SK-N-DZ (cell line): Measurements from ENCODE around the gene B9D1. TPM values are rescaled to one million over a fixed set of nuclear protein-coding genes. Genes with fewer than 3 reads are reported as not detected.
A peak's percentile ranks its signal among the peaks of the same experiment; 100 is the strongest.

Source experiments
- DNase-seq: peaks from one replicate; pipeline ENCODE4 v3.0.0-alpha.2; 2015; ENCODE audit warnings: low spot score
- polyA plus RNA-seq, 2 experiments: library from polyadenylated mRNA; depleted of rRNA; stranded (reverse); fragments of >200 nt; gene quantifications; 2 replicates each; pipeline ENCODE4 v1.2.3, GENCODE V29; 2014

Gene B9D1, protein sequence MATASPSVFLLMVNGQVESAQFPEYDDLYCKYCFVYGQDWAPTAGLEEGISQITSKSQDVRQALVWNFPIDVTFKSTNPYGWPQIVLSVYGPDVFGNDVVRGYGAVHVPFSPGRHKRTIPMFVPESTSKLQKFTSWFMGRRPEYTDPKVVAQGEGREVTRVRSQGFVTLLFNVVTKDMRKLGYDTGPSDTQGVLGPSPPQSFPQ
- polyA plus RNA-seq (2014; cell fraction: cytosol; rRNA removed) = 23.1 and 46.3 TPM in 2 replicates
- polyA plus RNA-seq (2014; cell fraction: nucleus; rRNA removed) = 50.2 and 66.7 TPM in 2 replicates

DNA sequence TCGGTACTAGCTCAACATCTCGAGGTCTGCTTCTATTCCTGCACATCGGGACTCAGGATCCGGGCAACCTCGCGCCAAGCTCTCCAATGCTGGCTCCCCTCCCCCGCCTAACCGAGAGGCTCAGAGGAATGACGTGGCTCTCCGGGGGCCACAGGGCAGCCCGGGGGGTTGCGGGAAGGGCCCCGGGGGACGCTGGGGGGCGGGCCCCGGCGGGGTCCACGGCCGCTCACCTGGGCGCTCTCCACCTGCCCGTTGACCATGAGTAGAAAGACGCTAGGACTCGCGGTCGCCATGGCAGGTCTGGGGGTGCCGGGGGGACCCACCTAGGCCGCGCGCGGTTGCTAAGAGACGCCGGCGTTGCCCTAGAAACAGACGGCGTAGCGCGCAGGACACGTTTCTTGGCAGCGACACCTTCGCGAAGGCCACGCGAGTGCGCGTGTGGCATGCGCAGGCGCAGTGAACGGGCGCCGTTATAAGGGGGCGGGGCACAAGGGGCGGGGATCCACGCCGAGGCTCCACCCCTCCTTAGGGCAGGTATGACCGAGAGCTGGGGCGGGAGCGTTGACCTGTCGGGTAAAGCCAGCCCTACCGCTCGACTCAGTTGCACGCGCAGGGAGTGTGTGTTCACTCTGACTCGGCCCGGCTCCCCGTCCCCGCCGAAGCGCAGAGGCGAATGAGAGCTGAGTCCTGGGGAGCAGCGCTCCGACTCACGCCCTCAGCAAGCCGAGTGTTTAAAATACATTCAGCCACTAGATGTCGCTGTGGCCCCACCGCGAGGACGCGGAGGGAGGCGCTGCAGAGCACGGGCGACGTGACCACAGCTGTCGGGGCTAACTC, at the start of gene B9D1:
Gene B9D1 (minus strand): TSS at position 447 of the 837 bp plus-strand sequence. CDS start 154 bp downstream, at position 293.
- peak; percentile 89 for DNase-seq

DNA sequence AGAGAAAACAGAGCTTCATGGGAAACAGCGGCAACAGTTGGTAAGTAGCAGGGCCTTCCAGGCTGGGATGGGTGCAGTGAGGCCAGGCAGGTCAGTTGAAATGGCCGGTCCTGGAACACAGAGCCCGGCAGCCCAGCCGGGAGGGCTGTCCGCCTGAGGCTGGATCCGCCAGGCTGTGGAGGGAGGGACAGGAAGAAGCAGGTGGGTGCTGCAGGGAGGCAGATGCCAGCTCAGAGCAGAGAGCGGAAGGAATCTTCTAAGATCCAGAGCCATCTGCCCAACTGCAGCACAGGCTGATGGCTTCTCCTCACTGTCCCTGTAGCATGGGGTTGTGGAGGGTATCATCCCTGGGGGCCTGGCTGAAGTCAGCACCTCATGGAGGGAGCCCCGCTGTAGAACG, 49.1 kb upstream of the B9D1 start:
- DNase-seq = peak; percentile 55

DNA sequence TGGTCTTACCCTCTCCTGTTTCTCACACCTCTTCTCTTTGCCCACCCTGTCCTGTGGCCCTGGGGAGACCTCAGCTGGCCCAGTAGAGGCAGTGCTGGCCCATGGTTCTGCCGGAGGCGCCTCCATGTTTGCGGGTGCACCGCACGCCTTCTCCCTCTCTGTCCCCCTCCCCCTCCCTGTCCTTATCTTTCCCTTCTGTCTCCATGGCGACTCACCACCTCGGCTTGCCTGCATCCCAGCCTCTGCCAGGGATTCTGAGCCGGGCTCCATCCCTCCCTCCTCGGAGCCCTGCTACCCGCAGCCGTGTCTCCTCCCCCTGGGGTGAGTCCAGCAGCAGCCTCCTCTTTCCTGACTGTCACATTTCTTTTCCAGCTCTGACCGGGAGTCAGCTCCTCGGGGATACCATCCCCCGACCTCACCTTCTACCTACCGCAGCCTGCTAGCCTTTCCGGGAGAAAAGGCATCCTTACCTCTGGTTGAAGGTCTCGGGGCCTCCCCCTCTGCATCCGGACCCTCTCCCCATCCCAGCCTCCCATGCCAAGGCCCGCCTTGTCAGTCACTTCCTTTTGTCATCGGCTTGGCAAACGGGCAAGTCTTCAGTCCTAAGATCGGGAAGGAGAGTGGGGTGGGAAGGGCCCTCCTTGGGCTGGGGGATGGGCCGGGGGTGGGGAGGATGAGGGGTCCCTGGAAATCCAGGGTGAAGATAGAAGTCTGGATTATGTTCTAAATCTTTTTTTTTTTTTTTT, 48.5 kb upstream of the B9D1 start, which contains the start of gene RNF112:
Gene RNF112 (plus strand): TSS at position 358 of the 746 bp plus-strand sequence. CDS start 177 bp downstream, at position 535.
- DNase-seq = peak; percentile 79

DNA sequence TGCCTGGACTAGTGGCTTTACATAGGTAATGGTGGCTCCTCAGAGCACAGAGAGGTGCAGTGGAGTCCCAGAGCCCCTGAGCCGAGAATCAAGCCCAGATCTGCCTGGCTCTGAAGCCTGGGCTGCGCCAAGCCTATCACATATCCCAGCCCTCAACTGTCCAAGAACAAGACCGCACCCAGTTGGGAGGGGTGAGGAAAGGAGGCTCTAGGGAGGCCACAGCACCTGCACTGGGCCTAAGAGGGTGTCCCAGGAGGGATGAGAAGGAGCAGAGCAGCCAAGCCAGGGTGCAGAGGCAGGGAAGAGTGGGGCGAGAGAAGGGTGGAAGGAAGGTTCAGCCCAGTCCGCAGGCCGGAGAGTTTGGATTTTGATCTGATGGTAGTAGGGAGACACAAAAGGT, 47.6 kb upstream of the B9D1 start:
- DNase-seq = no peak

DNA sequence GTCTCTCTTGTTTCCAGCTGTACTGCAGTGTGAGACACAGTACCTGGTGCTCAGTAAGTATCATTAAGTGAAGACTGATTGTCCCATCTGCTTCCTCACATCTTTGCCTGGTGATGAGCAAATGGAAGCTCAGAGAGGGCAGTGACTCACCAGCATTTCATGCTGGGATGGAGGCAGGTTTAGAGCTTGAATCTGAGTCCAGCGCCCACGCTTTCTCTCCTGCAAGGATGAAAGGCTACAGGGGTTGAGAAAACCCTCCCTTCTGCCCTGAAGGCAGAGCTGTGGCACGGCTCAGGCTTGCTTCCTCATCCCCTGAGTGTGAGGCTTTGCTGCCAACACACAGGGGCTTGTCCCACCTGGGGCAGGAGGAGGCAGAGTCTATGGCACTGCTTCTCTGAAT, 47.0 kb upstream of the B9D1 start:
- no peak for DNase-seq

DNA sequence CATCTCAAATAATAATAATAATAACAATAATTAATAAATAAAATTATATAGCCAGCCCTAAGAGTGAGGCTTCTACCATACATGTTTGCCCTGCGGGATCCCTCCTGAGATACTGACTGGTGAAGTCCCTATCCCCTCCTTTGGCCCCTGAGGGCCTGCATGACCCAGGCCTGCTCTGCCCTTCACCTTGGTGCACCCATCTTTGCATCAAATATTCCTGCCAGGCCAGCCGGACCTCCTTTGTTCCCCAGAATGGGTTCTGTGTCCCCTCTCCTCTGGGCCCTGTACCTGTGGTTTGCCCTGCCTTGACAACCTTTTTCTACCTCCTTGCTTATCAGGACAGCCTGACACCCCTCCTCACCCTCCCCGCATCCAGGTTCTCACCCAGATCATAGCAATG, 46.5 kb upstream of the B9D1 start:
- no peak for DNase-seq

DNA sequence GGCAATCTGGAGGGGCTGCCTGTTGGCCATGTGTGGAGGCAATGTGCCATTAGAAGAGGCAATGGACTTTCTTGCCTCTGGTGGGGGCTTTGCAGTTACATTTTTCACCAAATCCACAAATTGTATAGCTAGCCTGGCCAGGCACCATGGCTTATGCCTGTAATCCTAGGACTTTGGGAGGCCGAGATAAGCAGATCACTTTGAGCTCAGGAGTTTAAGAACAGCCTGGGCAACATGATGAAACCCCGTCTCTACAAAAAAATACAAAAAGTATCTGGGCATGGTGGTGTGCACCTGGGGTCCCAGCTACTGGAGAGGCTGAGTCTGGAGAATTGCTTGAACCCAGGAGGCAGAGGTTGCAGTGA, 45.8 kb upstream of the B9D1 start:
- DNase-seq = no peak

DNA sequence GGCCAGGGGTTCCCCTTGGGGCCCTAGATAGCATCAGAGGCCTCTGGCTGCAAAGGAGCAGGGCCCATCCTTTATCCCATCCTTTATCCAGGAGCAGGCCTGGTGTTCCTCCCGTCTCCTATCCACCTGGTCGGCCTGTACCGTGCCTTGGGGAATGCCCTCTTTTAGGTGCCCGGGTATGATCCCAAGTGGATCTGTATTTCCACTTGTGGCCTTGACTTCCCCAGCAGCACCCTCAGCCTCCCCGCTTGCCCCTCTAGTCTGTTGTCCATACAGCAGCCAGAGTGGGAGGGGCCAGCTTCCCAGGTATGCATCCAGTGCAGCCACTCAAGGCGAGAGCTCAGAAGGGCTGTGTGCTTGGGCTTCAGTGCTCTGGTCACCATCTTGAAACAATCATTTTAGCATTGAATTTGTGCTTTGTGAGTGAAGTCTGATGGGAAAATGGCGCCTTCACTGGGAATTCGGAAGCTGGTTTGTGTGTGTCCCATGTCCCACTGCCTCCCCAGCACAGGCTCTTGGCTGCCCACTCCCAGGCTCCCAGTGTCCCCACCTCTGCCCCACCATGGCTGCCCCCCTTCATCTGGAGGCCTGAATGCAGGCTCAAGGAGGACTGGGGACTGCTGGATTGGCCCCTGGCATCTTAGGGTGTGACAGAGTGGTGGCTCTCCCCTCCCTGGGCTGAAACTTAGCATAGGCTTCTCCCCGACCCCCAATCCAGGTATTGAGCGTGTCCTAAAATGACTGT, 45.2 kb upstream of the B9D1 start:
- DNase-seq = no peak

DNA sequence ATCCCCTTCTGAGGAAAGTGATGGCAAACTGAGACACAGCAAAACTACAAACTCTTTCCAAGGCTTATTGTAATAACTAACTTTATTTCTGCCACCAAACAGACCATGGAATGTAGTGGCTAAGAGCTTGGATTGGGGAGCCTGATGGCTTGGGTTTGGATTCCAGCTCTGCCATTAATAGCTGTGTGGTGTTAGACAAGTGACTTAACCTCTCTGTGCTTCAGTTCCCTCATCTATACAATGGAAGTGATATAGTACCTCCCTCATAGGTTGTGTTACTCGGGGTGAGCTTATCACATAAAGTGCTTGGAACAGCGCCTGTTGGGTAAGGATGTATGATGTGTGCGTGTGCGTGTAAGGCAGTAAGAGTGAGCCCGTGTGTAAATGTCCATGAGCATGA, 42.6 kb upstream of the B9D1 start:
- no peak for DNase-seq

DNA sequence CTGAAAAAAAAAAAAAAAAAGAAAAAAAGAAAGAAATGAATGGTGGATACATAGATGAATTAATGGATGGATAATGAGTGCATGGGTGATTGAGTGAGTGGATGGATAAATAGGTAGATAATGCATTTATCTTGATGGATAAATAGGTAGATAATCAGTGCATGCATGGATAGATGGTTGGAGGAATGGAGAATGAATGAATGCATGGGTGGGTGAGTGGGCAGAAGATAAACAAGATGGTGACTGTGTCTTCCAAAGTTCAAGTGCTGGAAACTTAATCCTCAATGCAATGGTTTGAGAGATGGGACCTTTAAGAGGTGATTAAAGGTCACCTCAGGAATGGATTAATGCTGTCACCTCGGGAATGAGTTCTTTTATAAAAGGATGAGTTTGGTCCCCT, 41.7 kb upstream of the B9D1 start:
- no peak for DNase-seq

DNA sequence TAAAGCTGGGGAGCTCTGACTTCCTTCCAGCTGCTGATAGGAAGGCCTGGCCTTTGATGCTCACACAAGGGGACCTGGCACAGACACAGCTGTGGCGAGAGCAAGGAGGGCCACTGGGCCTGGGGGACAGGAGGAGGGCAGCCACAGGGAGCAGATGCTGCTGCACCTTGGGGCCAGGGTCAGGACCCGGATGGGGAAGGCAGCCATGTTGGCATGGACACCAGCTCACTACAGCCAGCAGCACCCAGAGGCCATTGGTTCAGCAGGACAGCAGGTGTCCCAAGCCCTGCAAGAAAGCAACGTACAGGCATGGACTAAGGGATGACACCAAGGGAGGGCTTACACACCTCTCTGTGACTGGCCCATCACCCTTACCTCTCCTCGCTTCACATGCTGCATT, 40.5 kb upstream of the B9D1 start:
- DNase-seq = no peak

DNA sequence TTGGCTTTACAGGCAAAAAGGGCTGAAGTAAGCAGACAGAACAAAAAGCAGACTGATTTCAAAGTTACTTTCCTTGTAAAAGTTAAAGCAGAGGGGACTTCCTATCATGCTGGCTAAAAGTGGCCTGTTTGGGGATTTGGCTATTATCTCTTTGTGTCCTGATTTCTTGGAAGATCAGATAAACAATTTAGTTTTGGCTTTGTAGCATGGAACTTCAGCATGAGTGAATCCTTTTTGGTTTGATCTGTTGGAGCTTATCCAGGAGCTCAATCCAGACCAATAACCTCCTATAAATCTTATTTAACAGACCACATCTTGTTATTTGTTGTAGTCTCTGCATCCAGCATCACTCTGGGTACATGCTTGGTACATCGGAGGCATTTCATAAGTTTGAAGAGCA, 39.6 kb upstream of the B9D1 start:
- DNase-seq = no peak

DNA sequence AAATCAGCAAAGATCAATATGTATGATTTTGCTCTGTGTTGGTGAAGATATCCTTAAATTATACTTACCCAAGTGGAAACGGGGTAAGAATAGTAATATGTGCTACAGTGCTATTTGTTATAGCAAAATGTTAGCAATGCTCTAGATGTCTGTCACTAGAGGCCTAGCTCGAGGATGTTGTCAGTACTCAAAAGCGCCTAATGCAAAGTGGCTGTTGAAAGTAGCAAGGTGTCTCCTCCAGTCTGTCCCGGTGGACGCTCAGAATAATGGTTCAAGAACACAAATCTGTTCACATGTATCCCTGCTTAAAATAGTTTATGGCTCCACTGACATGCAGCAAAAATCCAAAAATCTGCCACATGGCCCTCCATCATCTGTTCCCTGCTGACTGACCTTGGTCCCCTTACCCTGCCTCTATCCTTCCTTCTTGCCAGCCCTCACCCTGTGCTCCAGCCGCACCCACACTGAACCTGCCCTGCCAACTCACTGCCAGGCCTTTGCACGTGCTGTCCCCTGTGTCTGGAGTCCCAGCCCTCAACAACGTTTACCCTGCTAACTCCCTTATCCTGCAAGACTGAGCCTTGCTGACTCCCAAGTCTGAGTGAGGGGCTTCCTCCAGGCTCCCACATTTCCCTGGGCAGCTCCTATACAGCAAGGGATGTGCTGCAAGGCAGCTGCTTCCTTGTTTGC, 38.9 kb upstream of the B9D1 start:
- DNase-seq = no peak

DNA sequence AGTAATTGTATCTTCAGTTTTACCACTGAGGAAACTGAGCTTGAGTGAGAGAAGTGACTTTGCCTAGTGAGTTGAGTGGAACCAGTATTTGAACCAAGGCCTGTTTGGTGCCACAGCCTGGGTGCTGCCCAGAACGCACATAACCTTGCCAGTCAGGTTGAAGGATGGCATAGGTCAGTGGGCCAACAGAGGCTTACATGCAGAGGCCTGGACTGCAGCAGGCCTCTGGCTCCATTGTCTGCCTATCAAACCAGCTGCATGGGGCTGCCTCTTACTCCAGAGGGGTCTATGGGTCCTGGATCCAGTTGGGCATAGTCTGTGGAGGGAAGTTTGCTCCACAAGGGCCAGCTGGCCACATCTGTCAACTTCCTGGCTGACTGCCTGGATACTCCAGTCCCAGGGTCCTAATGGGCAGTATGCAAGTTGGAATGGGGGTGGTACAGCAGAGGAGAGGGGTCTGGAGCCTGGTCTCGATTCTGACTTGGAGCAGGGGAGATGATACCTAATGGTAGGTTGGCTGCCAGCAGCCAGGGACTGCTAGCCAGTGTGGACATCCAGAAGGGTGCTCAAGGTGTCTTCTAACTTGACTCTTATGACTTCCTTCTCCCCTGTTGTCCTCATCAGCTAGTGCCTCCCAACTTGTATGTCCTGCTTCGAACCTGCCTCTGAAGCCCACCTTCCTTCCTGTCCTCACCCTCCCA, 37.4 kb upstream of the B9D1 start:
- DNase-seq = no peak

DNA sequence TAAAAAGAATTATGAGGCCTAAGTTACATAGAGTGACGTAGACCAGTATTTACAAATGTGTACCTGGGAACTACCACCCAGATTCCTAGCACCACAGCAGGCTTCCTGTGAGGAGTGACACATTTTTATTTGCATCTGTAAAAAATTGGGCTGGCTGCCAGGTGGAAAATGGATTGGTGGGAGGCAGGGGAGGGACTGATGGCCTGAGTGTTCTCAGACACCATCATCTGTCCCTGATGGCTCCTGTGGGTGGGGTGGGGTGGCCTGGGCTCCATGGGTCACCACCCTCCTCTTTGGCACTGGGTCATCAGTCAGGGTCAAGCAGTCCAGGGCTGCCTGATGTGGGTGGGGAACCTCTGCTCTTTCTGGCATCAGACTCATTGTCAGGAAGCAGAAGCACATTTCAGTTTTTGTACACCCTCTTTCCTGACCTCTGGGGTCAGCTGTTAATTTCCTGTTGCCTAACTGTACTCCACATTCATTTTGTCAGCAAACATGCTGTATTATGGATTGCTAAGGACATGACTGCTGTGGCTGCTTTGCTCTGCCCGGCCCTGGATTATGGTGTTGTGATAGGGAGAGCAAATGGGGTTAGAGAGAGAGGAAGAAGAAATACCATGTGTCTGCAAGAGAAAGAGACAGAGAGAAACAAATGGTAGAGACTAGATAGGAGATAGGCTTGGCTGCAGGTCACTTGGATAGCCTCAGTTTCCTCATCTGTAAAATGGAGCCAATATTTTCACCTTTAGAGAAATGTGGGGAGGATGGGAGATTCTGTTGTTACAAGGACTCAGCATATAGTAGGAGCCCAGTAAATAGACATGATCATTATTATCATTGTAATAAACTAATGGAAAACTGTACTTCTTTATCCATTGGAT, 36.0 kb upstream of the B9D1 start:
- no peak for DNase-seq

DNA sequence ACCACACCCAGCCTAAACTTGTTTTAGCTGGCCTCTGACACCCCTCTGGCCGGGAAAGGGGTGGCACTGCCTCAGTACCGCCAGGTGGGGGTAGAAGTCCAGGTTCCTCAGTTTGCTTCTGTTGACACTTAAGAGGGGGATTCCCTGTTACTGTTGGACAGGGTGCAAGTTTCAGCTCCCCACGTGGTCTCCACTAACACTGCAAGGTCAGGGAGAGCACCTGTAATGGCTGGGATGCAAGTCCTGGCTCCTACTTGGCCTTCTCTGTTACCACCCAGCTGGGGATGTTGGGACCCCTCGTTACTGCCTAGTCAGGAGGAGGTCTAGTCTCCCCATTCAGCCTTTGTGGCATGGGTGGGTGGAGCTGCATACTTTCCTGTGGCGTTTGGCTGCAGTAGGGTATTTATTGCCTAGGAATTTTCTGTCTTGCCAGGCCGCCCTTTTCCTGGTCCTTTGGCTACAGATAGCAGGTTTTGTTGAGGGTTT, 35.1 kb upstream of the B9D1 start:
- no peak for DNase-seq

DNA sequence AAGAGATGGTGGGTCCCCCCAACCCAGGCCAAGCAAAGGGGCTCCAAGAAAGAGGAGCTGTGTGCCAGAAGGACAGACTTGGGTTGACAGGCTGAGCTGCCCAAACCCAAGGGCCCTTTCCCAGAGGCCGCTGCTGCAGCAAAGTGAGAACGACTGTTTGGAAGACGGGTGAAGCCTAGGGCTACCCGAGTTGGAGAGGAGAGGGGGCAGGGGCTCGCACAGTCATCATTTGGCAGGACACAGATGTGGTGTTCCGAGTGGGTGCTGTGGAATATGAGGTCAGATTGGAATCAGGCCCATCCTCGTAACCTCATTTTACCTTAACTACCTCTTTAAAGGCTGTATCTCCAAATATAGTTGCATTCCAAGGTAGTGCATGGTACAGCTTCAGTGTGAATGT, 29.8 kb upstream of the B9D1 start:
- no peak for DNase-seq

DNA sequence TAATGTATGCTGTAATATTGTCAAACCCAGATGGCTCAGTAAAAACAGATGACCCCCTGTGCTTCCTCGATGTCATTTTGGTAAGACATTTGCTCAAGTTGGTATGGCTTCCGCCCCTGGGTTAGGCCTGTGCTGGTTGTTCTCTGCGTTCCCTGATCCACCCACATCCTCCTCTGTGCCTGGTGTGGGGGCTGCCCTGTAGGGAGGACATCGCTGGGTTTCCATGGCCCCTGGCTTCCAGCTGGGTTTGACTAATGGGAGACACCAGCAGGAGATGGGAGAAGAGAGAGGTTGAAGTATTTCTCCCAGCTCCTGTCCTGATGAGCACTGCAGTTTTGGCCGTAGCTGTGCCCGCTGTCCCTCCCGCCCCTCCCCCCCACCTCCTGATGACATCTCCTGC, 28.9 kb upstream of the B9D1 start:
- no peak for DNase-seq

DNA sequence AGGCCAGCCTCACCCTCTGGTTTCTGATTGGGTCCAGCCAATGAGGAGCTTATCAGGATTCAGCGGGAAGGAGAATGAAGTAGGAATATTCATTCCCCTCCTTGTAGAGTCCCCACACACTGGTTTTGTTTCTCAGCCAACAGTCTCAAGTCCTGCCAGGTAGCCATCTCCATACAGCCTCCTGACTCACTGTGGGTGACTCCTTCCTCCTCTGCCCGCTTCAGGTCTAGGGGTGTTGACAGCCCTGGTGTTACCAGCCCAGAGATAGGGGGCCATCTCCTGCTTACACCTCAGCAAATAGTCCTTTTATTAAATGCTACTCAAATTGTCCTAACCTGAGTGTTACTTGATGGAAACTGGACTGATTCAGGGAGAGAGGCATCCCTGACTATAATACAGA, 28.4 kb upstream of the B9D1 start:
- DNase-seq = no peak
